Activated T-cell treated with anti-CD3 and anti-CD28 coated beads, Interleukin-2, amount 50 U/mL, for 24 hours (primary cell): Measurements from ENCODE around the gene ABLIM2.

Source experiments
- DNase-seq: peaks from one replicate; pipeline ENCODE4 v3.0.0-alpha.2; 2020
- H3K27ac Mint-ChIP-seq: 2 replicates; pipeline ENCODE4 v1.8.0; 2020; ENCODE audit warnings: mild to moderate bottlenecking, mixed read lengths
- H3K27me3 Mint-ChIP-seq: 2 replicates; pipeline ENCODE4 v1.8.0; 2020; ENCODE audit warnings: mixed read lengths
- H3K36me3 Mint-ChIP-seq: 2 replicates; pipeline ENCODE4 v1.8.0; 2020; ENCODE audit warnings: low read depth, mixed read lengths
- H3K4me1 Mint-ChIP-seq: 2 replicates; pipeline ENCODE4 v1.8.0; 2020; ENCODE audit warnings: low read depth, mixed read lengths
- H3K4me3 Mint-ChIP-seq: 2 replicates; pipeline ENCODE4 v1.8.0; 2020; ENCODE audit warnings: mild to moderate bottlenecking, moderate library complexity, mixed read lengths
- H3K9me3 Mint-ChIP-seq: 2 replicates; pipeline ENCODE4 v1.8.0; 2020; ENCODE audit warnings: mixed read lengths

ABLIM2 gene

DNA sequence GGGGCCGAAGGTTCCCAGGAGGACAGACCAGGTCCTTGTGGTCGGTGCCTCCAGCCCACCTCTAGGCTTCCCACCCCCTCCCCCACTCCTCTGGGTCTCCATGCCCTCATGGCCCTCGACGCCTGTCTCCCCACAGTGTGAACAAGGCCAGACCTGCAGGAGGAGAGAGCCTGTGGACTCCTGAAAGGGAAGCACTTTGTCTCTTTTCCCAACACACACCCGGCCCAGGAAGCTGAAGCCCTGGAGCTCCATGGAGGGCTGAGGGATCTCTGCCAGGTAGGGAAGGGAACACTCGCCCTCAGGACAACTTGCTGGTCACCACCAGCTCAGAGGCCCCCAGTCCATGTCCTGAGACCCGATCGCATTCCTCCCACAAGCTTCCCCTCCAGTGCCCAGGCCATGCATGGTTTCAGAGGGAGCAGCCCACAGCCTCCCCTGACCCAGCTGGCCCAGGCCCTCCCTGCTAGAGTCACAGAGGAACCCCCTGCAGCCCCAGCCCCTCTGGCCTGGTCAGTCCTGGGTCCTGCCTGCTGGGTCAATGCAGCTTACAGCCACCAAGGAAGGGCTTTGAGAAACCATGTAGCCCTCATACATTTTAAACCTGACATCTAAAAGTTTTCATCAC is 60.8 kb downstream of the ABLIM2 start:
- peaks cover 19% of the 10 kb centered on the region for H3K9me3 Mint-ChIP-seq
- no peaks in the 10 kb centered on the region for H3K4me1 Mint-ChIP-seq
- H3K36me3 Mint-ChIP-seq = peaks cover 10% of the 10 kb centered on the region
- H3K27me3 Mint-ChIP-seq = no peaks in the 10 kb centered on the region
- DNase-seq = no peak
- H3K4me3 Mint-ChIP-seq = no peak overlapping the region
- H3K27ac Mint-ChIP-seq = no peak overlapping the region

DNA sequence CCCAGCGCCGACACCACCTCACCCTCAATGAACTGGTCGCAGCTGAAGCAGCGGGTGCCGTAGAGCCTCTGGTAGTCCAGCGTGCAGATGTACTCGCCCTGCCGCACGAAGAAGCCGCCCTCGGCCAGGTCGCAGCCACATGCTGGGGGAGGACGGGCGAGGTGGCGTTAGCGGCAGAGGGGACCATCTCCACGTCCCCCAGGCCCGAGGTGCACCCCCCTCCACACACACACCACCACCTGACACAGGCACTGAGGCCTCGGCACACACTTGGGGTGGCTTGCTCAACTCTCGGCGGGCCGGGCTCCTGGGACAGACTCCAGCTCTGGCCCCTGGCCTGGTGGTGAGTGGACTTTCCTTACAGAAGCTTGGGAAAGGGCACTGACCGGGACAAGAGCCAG is 61.5 kb downstream of the ABLIM2 start:
- no peaks in the 10 kb centered on the region for H3K4me1 Mint-ChIP-seq
- H3K9me3 Mint-ChIP-seq = peaks cover 19% of the 10 kb centered on the region
- H3K27me3 Mint-ChIP-seq = no peaks in the 10 kb centered on the region
- no peak overlapping the region for H3K4me3 Mint-ChIP-seq
- DNase-seq = no peak
- peaks cover 10% of the 10 kb centered on the region for H3K36me3 Mint-ChIP-seq
- H3K27ac Mint-ChIP-seq = no peak overlapping the region

- no peaks in the 10 kb centered on the region for H3K27me3 Mint-ChIP-seq
- H3K36me3 Mint-ChIP-seq = peaks cover 10% of the 10 kb centered on the region
These were observed 61.9 kb downstream of the ABLIM2 start for GRCh38 chr4:8096690-8097061.

GRCh38 chr4:8095956-8096689 is 62.5 kb downstream of the ABLIM2 start:
- Mint-ChIP-seq H3K36me3 (peaks cover 10% of the 10 kb centered on the region), H3K4me3 (no peak overlapping the region), H3K4me1 (no peaks in the 10 kb centered on the region), H3K27ac (no peak overlapping the region), H3K9me3 (peaks cover 19% of the 10 kb centered on the region), H3K27me3 (no peaks in the 10 kb centered on the region)
- no peak for DNase-seq

More at GRCh38 chr4:8096690-8097061, 61.9 kb downstream of the ABLIM2 start:
- H3K4me1 Mint-ChIP-seq = no peaks in the 10 kb centered on the region
- H3K27ac Mint-ChIP-seq = no peak overlapping the region
- no peak for DNase-seq
- peaks cover 19% of the 10 kb centered on the region for H3K9me3 Mint-ChIP-seq
- no peak overlapping the region for H3K4me3 Mint-ChIP-seq

- H3K27me3 Mint-ChIP-seq = no peaks in the 10 kb centered on the region
- peaks cover 1% of the 10 kb centered on the region for H3K4me1 Mint-ChIP-seq
- H3K36me3 Mint-ChIP-seq = peaks cover 10% of the 10 kb centered on the region
These were observed 64.9 kb downstream of the ABLIM2 start for GRCh38 chr4:8093587-8094274.

DNA sequence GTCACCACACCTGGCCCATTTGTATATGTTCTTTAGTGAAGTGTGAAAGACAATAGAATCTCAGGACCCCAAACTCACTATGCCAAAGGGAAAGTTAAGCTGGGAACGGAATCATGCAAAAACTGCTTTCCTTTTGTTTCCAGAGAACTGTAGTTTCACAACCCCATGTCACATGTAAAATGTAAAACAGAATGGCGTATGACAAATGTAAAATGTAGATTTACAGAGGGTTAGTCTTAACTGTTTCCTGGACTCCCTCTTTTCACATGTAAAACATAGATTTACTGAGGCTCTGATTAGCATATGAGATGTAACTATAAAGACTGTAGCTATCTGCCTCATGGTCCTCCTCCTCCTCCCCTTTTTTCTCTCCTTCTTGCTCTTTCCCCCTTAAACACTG is 66.3 kb downstream of the ABLIM2 start:
- Mint-ChIP-seq H3K36me3 (peaks cover 10% of the 10 kb centered on the region), H3K27me3 (no peaks in the 10 kb centered on the region), H3K27ac (no peak overlapping the region), H3K4me3 (no peak overlapping the region), H3K9me3 (peaks cover 19% of the 10 kb centered on the region), H3K4me1 (peaks cover 1% of the 10 kb centered on the region)
- no peak for DNase-seq

More at GRCh38 chr4:8093587-8094274, 64.9 kb downstream of the ABLIM2 start:
- H3K4me3 Mint-ChIP-seq = no peak overlapping the region
- no peak for DNase-seq
- peaks cover 19% of the 10 kb centered on the region for H3K9me3 Mint-ChIP-seq
- no peak overlapping the region for H3K27ac Mint-ChIP-seq

- Mint-ChIP-seq H3K4me1 (peaks cover 1% of the 10 kb centered on the region), H3K27ac (no peak overlapping the region), H3K27me3 (no peaks in the 10 kb centered on the region), H3K4me3 (no peak overlapping the region), H3K36me3 (peaks cover 4% of the 10 kb centered on the region), H3K9me3 (peaks cover 16% of the 10 kb centered on the region)
- DNase-seq = no peak
These were observed 67.8 kb downstream of the ABLIM2 start for GRCh38 chr4:8090744-8091301.

- Mint-ChIP-seq H3K9me3 (peaks cover 14% of the 10 kb centered on the region), H3K4me3 (no peak overlapping the region), H3K4me1 (peaks cover 1% of the 10 kb centered on the region), H3K36me3 (no peaks in the 10 kb centered on the region), H3K27me3 (no peaks in the 10 kb centered on the region), H3K27ac (no peak overlapping the region)
- no peak for DNase-seq
These were observed 68.3 kb downstream of the ABLIM2 start for GRCh38 chr4:8090312-8090711.

DNA sequence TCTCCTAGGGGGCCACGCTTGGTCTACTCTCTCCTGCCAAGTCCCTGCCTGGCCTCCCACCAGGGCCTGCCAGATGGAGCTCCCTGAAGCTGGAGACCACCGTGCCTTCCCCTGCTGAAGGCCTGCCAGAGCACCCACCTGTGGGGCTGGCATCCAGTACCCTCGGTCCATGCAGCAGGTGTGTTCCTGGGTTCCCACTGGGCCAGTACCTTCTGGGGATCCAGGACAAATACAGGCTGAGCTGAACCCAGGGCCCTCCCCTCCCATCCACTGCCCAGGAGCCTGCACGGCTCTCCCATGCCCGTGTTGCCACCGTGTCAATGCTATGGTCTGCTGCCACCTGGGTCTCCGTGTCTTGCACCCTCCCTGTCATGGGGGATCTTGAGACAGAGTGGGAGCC is 68.8 kb downstream of the ABLIM2 start:
- Mint-ChIP-seq H3K4me3 (no peak overlapping the region), H3K36me3 (no peaks in the 10 kb centered on the region), H3K9me3 (peaks cover 14% of the 10 kb centered on the region), H3K27ac (no peak overlapping the region), H3K4me1 (peaks cover 1% of the 10 kb centered on the region), H3K27me3 (no peaks in the 10 kb centered on the region)
- no peak for DNase-seq

GRCh38 chr4:8088966-8089491 is 69.6 kb downstream of the ABLIM2 start:
- Mint-ChIP-seq H3K4me3 (no peak overlapping the region), H3K9me3 (peaks cover 10% of the 10 kb centered on the region), H3K36me3 (no peaks in the 10 kb centered on the region), H3K4me1 (peaks cover 1% of the 10 kb centered on the region), H3K27ac (no peak overlapping the region), H3K27me3 (no peaks in the 10 kb centered on the region)
- DNase-seq = no peak

GRCh38 chr4:8087921-8088495 is 70.6 kb downstream of the ABLIM2 start:
- Mint-ChIP-seq H3K4me1 (peaks cover 1% of the 10 kb centered on the region), H3K9me3 (no peaks in the 10 kb centered on the region), H3K27ac (no peak overlapping the region), H3K27me3 (no peaks in the 10 kb centered on the region), H3K36me3 (no peaks in the 10 kb centered on the region), H3K4me3 (no peak overlapping the region)
- no peak for DNase-seq

- DNase-seq = no peak
- H3K36me3 Mint-ChIP-seq = no peaks in the 10 kb centered on the region
- no peaks in the 10 kb centered on the region for H3K27me3 Mint-ChIP-seq
- no peak overlapping the region for H3K27ac Mint-ChIP-seq
- H3K9me3 Mint-ChIP-seq = no peaks in the 10 kb centered on the region
- H3K4me3 Mint-ChIP-seq = no peak overlapping the region
- peaks cover 1% of the 10 kb centered on the region for H3K4me1 Mint-ChIP-seq
These were observed 71.7 kb downstream of the ABLIM2 start for GRCh38 chr4:8086783-8087445.

DNA sequence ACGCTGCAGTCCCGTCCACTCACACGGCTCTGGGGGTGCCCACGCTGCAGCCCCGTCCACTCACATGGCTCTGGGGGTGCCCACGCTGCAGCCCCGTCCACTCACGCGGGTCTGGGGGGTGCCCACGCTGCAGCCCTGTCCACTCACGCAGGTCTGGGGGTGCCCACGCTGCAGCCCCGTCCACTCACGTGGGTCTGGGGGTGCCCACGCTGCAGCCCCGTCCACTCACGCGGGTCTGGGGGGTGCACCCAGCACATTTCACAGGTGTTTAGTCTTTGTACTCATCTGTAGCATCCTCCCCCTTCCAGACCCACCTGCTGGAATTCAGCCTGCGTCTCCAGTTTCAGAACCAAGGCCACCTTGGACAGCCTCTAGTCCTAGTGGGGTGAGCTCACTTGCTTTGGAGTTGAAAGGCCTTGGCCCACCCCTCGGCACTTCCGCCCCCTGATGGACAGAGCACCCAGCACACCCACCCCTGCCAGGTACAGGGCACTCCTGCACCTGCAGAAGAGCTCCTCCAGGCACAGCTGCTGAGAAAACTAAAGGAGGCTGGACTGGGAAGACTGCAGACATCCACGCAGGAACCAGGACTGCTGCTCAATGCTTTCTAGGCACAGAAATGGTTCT is 73.0 kb downstream of the ABLIM2 start:
- Mint-ChIP-seq H3K4me1 (peaks cover 1% of the 10 kb centered on the region), H3K36me3 (no peaks in the 10 kb centered on the region), H3K4me3 (no peak overlapping the region), H3K9me3 (no peaks in the 10 kb centered on the region), H3K27ac (no peak overlapping the region), H3K27me3 (no peaks in the 10 kb centered on the region)
- no peak for DNase-seq
